Stimulated activated CD8-positive, alpha-beta memory T cell treated with anti-CD3 and anti-CD28 coated beads, Interleukin-12 subunit alpha, Interleukin-12 subunit beta, amount 100 ng/mL, for 24 hours (primary cell): Measurements from ENCODE around the gene CNTNAP3.
"Not testable (repeated sequence)": the region's sequence is repeated elsewhere in the genome, so short reads cannot be mapped to it uniquely, and the experiment has no call there.

Experiments used
- DNase-seq: peaks from one replicate; pipeline ENCODE4 v3.0.0-alpha.2; 2020; ENCODE audit errors: extremely low read depth

The CNTNAP3 gene

GRCh38 chr9:39073537-39073936, 214.4 kb downstream of the CNTNAP3 start:
- DNase-seq = not testable (repeated sequence)

- not testable (repeated sequence) for DNase-seq
These were observed 220.3 kb downstream of the CNTNAP3 start for GRCh38 chr9:39067683-39068082.

- DNase-seq = not testable (repeated sequence)
These were observed 225.0 kb downstream of the CNTNAP3 start for GRCh38 chr9:39062966-39063365.

GRCh38 chr9:39054453-39054852, 233.5 kb downstream of the CNTNAP3 start:
- DNase-seq = not testable (repeated sequence)

GRCh38 chr9:39046833-39047232, 241.1 kb downstream of the CNTNAP3 start:
- not testable (repeated sequence) for DNase-seq

GRCh38 chr9:39042352-39042803, 245.6 kb downstream of the CNTNAP3 start:
- DNase-seq = not testable (repeated sequence)

GRCh38 chr9:39041774-39042173, 246.2 kb downstream of the CNTNAP3 start:
- DNase-seq = not testable (repeated sequence)

- DNase-seq = not testable (repeated sequence)
These were observed 248.8 kb downstream of the CNTNAP3 start for GRCh38 chr9:39039148-39039547.

GRCh38 chr9:39038221-39038620, 249.7 kb downstream of the CNTNAP3 start:
- DNase-seq = not testable (repeated sequence)

- DNase-seq = not testable (repeated sequence)
These were observed 254.1 kb downstream of the CNTNAP3 start for GRCh38 chr9:39033849-39034248.

GRCh38 chr9:39030204-39031019, 257.6 kb downstream of the CNTNAP3 start:
- not testable (repeated sequence) for DNase-seq

- not testable (repeated sequence) for DNase-seq
These were observed 259.1 kb downstream of the CNTNAP3 start for GRCh38 chr9:39028855-39029254.

- not testable (repeated sequence) for DNase-seq
These were observed 259.8 kb downstream of the CNTNAP3 start for GRCh38 chr9:39028168-39028567.

GRCh38 chr9:39025911-39026588, 261.9 kb downstream of the CNTNAP3 start:
- DNase-seq = not testable (repeated sequence)
